HepG2 (cell line): ENCODE measurements around the gene MAST1. TPM values are rescaled to one million over a fixed set of nuclear protein-coding genes. Genes with fewer than 3 reads are reported as not detected.
A peak's percentile ranks its signal among the peaks of the same experiment; 100 is the strongest.

Experiments used
- LCORL ChIP-seq, 2 experiments: fragments of 450-650 bp in 1 of 2; sonication (generic) in 1 of 2; formaldehyde crosslinking in 1 of 2; IDR thresholded peaks; 2 replicates each; pipeline versions ENCODE4 v1.5.0 to v1.6.1; 2017 to 2020; ENCODE audit warnings: antibody characterized with exemption in 1 of 2, missing genetic modification reagents in 1 of 2
- MXD4 ChIP-seq: IDR thresholded peaks from 2 replicates; pipeline ENCODE4 v1.6.1; 2016; ENCODE audit warnings: mild to moderate bottlenecking, missing biosample characterization, missing genetic modification reagents
- NR1H2 ChIP-seq: sonication (generic); formaldehyde crosslinking; IDR thresholded peaks from 2 replicates; pipeline ENCODE4 v1.8.1; 2022; ENCODE audit warnings: low read depth, missing genetic modification reagents, borderline replicate concordance
- SOX13 ChIP-seq, 3 experiments: fragments of 450-650 bp in 1 of 3; sonication (generic) in 1 of 3; formaldehyde crosslinking in 1 of 3; IDR thresholded peaks in 2 of 3; conservative IDR thresholded peaks in 1 of 3; 2 replicates each; pipeline versions ENCODE4 v1.5.0 to v1.6.1; 2016 to 2020; ENCODE audit warnings: antibody characterized with exemption in 1 of 3, mild to moderate bottlenecking in 1 of 3, missing compliant biosample characterization in 1 of 3, missing genetic modification reagents in 1 of 3, moderate library complexity in 1 of 3
- TMF1 ChIP-seq: sonication (generic); formaldehyde crosslinking; IDR thresholded peaks from 2 replicates; pipeline ENCODE4 v1.8.1; 2022; ENCODE audit warnings: low read depth, missing genetic modification reagents
- ZBTB49 ChIP-seq: sonication (generic); formaldehyde crosslinking; IDR thresholded peaks from 2 replicates; pipeline ENCODE4 v1.4.0; 2020; ENCODE audit warnings: missing genetic modification reagents, borderline replicate concordance
- ZNF3 ChIP-seq: IDR thresholded peaks from 2 replicates; pipeline ENCODE4 v1.7.0; 2017; ENCODE audit warnings: inconsistent platforms
- ZNF484 ChIP-seq: sonication (generic); formaldehyde crosslinking; IDR thresholded peaks from 2 replicates; pipeline ENCODE4 v1.5.1; 2020; ENCODE audit warnings: mild to moderate bottlenecking, low read depth, missing genetic modification reagents, borderline replicate concordance
- ZNF530 ChIP-seq: sonication (generic); formaldehyde crosslinking; IDR thresholded peaks from 2 replicates; pipeline ENCODE4 v1.5.0; 2020; ENCODE audit warnings: low read depth, mild to moderate bottlenecking, missing genetic modification reagents
- ZNF646 ChIP-seq: sonication (generic); formaldehyde crosslinking; IDR thresholded peaks from 2 replicates; pipeline ENCODE4 v1.9.0; 2021; ENCODE audit warnings: mild to moderate bottlenecking, missing genetic modification reagents
- ZNF770 ChIP-seq: sonication (generic); formaldehyde crosslinking; IDR thresholded peaks from 2 replicates; pipeline ENCODE4 v1.5.0; 2020; ENCODE audit warnings: mild to moderate bottlenecking, missing genetic modification reagents
- ZNF782 ChIP-seq: sonication (generic); formaldehyde crosslinking; IDR thresholded peaks from 2 replicates; pipeline ENCODE4 v1.4.0; 2020; ENCODE audit warnings: missing genetic modification reagents, mild to moderate bottlenecking, borderline replicate concordance
- polyA plus RNA-seq, 8 experiments: library from polyadenylated mRNA; depleted of rRNA in 3 of 8; stranded (reverse) in 7 of 8; unstranded in 1 of 8; fragments of >200 nt; fragmentation: Illumina TruSeq in 4 of 8; extraction: Trizol in 4 of 8; gene quantifications; 2 replicates each; pipeline versions ENCODE4 v1.2.1 to v1.2.3, GENCODE V29; 2011 to 2016; ENCODE audit warnings: low read depth in 4 of 8, missing spikeins in 1 of 8, mixed read lengths in 1 of 8; ENCODE audit not compliant: insufficient read depth in 1 of 8
- total RNA-seq, 5 experiments: library from RNA; depleted of rRNA; stranded (reverse); fragments of >200 nt; fragmentation: Illumina TruSeq; extraction: Trizol; gene quantifications; 2 replicates each; pipeline ENCODE4 v1.2.3, GENCODE V29; 2016; ENCODE audit warnings: low read depth in 1 of 5
- TF ChIP-seq, protein P1 (sequence below): sonication (generic); formaldehyde crosslinking; IDR thresholded peaks from 2 replicates; pipeline ENCODE4 v1.8.1; 2023; ENCODE audit warnings: mild to moderate bottlenecking, missing genetic modification reagents
- TF ChIP-seq, protein P2 (sequence below): sonication (generic); formaldehyde crosslinking; IDR thresholded peaks from 2 replicates; pipeline ENCODE4 v1.8.0; 2022; ENCODE audit warnings: mild to moderate bottlenecking, missing genetic modification reagents, moderate library complexity

The MAST1 gene
- total and polyA plus RNA-seq, 2 of the 13 experiments (the other 11 are each of a cell fraction or from before 2014, with no cell fraction given): 0.73 to 4.7 TPM

- TF ChIP-seq ZBTB49 (CRISPR knock-in tag): no peak
- no peak for TF ChIP-seq SOX13 (IDR thresholded peaks at IDR 0.05)
- TF ChIP-seq SOX13 (CRISPR knock-in tag; conservative IDR thresholded peaks at IDR 0.05 in 1 of 2, IDR thresholded peaks at IDR 0.05 in 1 of 2): peak in 1 of 2 experiments; percentile 5; a peak in 1 of 4 replicates
- TF ChIP-seq ZNF782: peak; percentile 48; the same call in 1 of the 2 replicates
- TF ChIP-seq LCORL (IDR thresholded peaks at IDR 0.05): no peak
- no peak for TF ChIP-seq LCORL (CRISPR knock-in tag; IDR thresholded peaks at IDR 0.05)
- TF ChIP-seq ZNF3 (CRISPR knock-in tag): no peak
- TF ChIP-seq ZNF530: no peak
- TF ChIP-seq TMF1 (CRISPR knock-in tag): no peak
- TF ChIP-seq, protein P1, sequence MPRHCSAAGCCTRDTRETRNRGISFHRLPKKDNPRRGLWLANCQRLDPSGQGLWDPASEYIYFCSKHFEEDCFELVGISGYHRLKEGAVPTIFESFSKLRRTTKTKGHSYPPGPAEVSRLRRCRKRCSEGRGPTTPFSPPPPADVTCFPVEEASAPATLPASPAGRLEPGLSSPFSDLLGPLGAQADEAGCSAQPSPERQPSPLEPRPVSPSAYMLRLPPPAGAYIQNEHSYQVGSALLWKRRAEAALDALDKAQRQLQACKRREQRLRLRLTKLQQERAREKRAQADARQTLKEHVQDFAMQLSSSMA (CRISPR knock-in tag): peak; percentile 74; the same call in 1 of the 2 replicates
- TF ChIP-seq NR1H2: no peak
- TF ChIP-seq ZNF646 (CRISPR knock-in tag): no peak
- peak; percentile 99 for TF ChIP-seq MXD4 (CRISPR knock-in tag)
- no peak for TF ChIP-seq ZNF484
- TF ChIP-seq, protein P2, sequence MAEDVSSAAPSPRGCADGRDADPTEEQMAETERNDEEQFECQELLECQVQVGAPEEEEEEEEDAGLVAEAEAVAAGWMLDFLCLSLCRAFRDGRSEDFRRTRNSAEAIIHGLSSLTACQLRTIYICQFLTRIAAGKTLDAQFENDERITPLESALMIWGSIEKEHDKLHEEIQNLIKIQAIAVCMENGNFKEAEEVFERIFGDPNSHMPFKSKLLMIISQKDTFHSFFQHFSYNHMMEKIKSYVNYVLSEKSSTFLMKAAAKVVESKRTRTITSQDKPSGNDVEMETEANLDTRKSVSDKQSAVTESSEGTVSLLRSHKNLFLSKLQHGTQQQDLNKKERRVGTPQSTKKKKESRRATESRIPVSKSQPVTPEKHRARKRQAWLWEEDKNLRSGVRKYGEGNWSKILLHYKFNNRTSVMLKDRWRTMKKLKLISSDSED (CRISPR knock-in tag): no peak
- peak; percentile 34; the same call in 1 of the 2 replicates for TF ChIP-seq ZNF770 (CRISPR knock-in tag)
Observed at GRCh38 chr19:12890787-12891552, 52.7 kb downstream of the MAST1 start, which contains the start of gene GCDH (continued).
